K562 (cell line): Measurements from ENCODE around the gene MYH3. TPM values are rescaled to one million over a fixed set of nuclear protein-coding genes. Genes with fewer than 3 reads are reported as not detected.

ENCODE experiments used
- ATAC-seq: fragments of 200-7000 bp; cut with Tn5 transposase; 3 replicates; pipeline ENCODE4 v1.9.1; 2020; ENCODE audit warnings: moderate library complexity
- BruUV-seq: library from RNA; stranded (reverse); fragments of 400-500 nt; replicated peaks from 2 replicates; lab custom pipeline; 2021; lab: Mats Ljungman, UMichigan
- CTCF ChIA-PET: fragments of 300-600 bp; formaldehyde crosslinking; extraction: SDS; loops from one replicate; lab custom pipeline; 2021; ENCODE audit warnings: low intra/inter-chr PET ratio; lab: Yijun Ruan, JAX
- POLR2A ChIA-PET: fragments of 300-600, 350-650 bp; sonication (Branson Sonifier 250); formaldehyde crosslinking; extraction: SDS; loops from one replicate; lab custom pipeline; 2021; ENCODE audit warnings: antibody characterized with exemption, inconsistent platforms; lab: Yijun Ruan, JAX
- DNase-seq, 4 experiments: peaks; one replicate each; pipeline versions ENCODE4 v3.0.0 to v3.0.0-alpha.2; 2011 to 2018; ENCODE audit warnings: low spot score in 3 of 4, mixed read lengths in 3 of 4; ENCODE audit errors: extremely low read depth in 1 of 4
- FAIRE-seq: peaks from 2 replicates; lab custom pipeline; 2011; peaks lifted over from hg19 to GRCh38; lab: Jason Lieb, UNC
- H2AFZ ChIP-seq: 2 replicates; pipeline ENCODE4 v1.6.0; 2011; ENCODE audit warnings: low read depth, low read length, control low read depth, inconsistent platforms
- H3K27ac ChIP-seq: fragments of 200-600 bp; 3 replicates; pipeline ENCODE4 v1.8.0; 2011; ENCODE audit warnings: low read depth, mild to moderate bottlenecking, control low read depth, inconsistent platforms, low read length, moderate library complexity, mixed read lengths; ENCODE audit errors: extremely low read depth
- H3K27me3 ChIP-seq, 2 experiments: fragments of 300-600 bp in 1 of 2; 2 replicates in 1 of 2; 3 replicates in 1 of 2; pipeline versions ENCODE4 v1.6.0 to v1.8.0; 2011; ENCODE audit warnings: inconsistent platforms in 2 of 2, low read length in 2 of 2, mild to moderate bottlenecking in 1 of 2, mixed read lengths in 1 of 2, moderate library complexity in 1 of 2; ENCODE audit not compliant: control insufficient read depth in 2 of 2, insufficient read depth in 2 of 2
- H3K36me3 ChIP-seq: fragments of 300-600 bp; 3 replicates; pipeline ENCODE4 v1.8.0; 2011; ENCODE audit warnings: mild to moderate bottlenecking, low read length, inconsistent platforms; ENCODE audit not compliant: control insufficient read depth, insufficient read depth
- H3K4me1 ChIP-seq, 2 experiments: fragments of 200-600 bp in 1 of 2; replicated peaks in 1 of 2; 2 replicates in 1 of 2; 3 replicates in 1 of 2; pipeline versions ENCODE4 v1.5.1 to v1.8.0; 2011; ENCODE audit warnings: inconsistent platforms in 2 of 2, low read length in 2 of 2, mild to moderate bottlenecking in 1 of 2, mixed read lengths in 1 of 2, moderate library complexity in 1 of 2; ENCODE audit not compliant: control insufficient read depth in 2 of 2, insufficient read depth in 2 of 2
- H3K4me2 ChIP-seq: 2 replicates; pipeline ENCODE4 v1.6.1; 2011; ENCODE audit warnings: low read length, control low read depth, inconsistent platforms, mixed read lengths; ENCODE audit not compliant: insufficient read depth
- H3K4me3 ChIP-seq: fragments of 200-600 bp; sonication (generic), shearing (Covaris generic); 2 replicates; pipeline ENCODE4 v1.5.1; 2016; ENCODE audit warnings: control low read depth, inconsistent platforms
- H3K79me2 ChIP-seq: fragments of 200-600 bp; 3 replicates; pipeline ENCODE4 v1.8.0; 2011; ENCODE audit warnings: low read length, inconsistent platforms; ENCODE audit not compliant: control insufficient read depth, insufficient read depth
- H3K9ac ChIP-seq, 2 experiments: 2 replicates each; pipeline versions ENCODE4 v1.6.0 to v1.6.1; 2011; ENCODE audit warnings: low read depth in 2 of 2, low read length in 2 of 2, control low read depth in 1 of 2, inconsistent platforms in 1 of 2, mild to moderate bottlenecking in 1 of 2, mixed read lengths in 1 of 2; ENCODE audit not compliant: insufficient read depth in 1 of 2
- H3K9me1 ChIP-seq: one replicate; pipeline ENCODE4 v1.6.0; 2011; ENCODE audit warnings: inconsistent platforms, mild to moderate bottlenecking, low read length, moderate library complexity; ENCODE audit not compliant: control insufficient read depth, insufficient read depth
- H3K9me3 ChIP-seq: replicated peaks from 2 replicates; pipeline ENCODE4 v1.5.1; 2011; ENCODE audit warnings: low read depth, low read length, inconsistent platforms; ENCODE audit not compliant: control insufficient read depth, insufficient read depth
- H4K20me1 ChIP-seq: replicated peaks from 2 replicates; pipeline ENCODE4 v1.6.1; 2011; ENCODE audit warnings: low read length, inconsistent platforms, mixed read lengths; ENCODE audit not compliant: control insufficient read depth, insufficient read depth
- DPF2 ChIP-seq: fragments of 450-650 bp; IDR thresholded peaks from 2 replicates; pipeline ENCODE4 v1.6.1; 2016
- GATAD2B ChIP-seq: fragments of 450-650 bp; IDR thresholded peaks from 2 replicates; pipeline ENCODE4 v1.6.1; 2017; ENCODE audit warnings: mild to moderate bottlenecking, borderline replicate concordance
- MEF2A ChIP-seq: IDR thresholded peaks from 2 replicates; pipeline ENCODE4 v1.6.1; 2011; ENCODE audit warnings: low read depth, mild to moderate bottlenecking, low read length, moderate library complexity; ENCODE audit not compliant: control insufficient read depth
- PCBP2 ChIP-seq: fragments of 200-400 bp; formaldehyde crosslinking; IDR thresholded peaks from 2 replicates; pipeline ENCODE4 v1.6.1; 2018; ENCODE audit warnings: low read length, low read depth, mild to moderate bottlenecking, moderate library complexity; ENCODE audit not compliant: poor library complexity, severe bottlenecking
- PHB ChIP-seq: fragments of 250-450 bp; sonication (Bioruptor Pico); IDR thresholded peaks from 2 replicates; pipeline ENCODE4 v1.5.0; 2021
- PHF21A ChIP-seq: fragments of 450-650 bp; IDR thresholded peaks from 2 replicates; pipeline ENCODE4 v1.6.1; 2017; ENCODE audit warnings: low read depth, borderline replicate concordance
- ZBTB5 ChIP-seq: fragments of 450-650 bp; IDR thresholded peaks from 2 replicates; pipeline ENCODE4 v1.6.1; 2017; ENCODE audit warnings: antibody characterized with exemption
- ZNF316 ChIP-seq: fragments of 450-650 bp; IDR thresholded peaks from 2 replicates; pipeline ENCODE4 v1.6.1; 2016
- ZNF75A ChIP-seq: fragments of 450-650 bp; formaldehyde crosslinking; IDR thresholded peaks from 2 replicates; pipeline ENCODE4 v1.4.0; 2020; ENCODE audit warnings: mild to moderate bottlenecking
- WGBS: fragments of 100-300 bp; shearing (Covaris generic); methylation state at CpG from one replicate; pipeline ENCODE4 v1.1.6; 2016; ENCODE audit warnings: low coverage, mixed read lengths; ENCODE audit not compliant: insufficient coverage; ENCODE audit errors: missing lambda C conversion rate; 5-methylcytosine and 5-hydroxymethylcytosine counted together
- in situ Hi-C: fragments of 300-500 bp; cut with MboI; formaldehyde crosslinking; loops from 4 replicates; pipeline ENCODE4 v1.15.0; 2018; ENCODE audit warnings: inconsistent platforms, mixed read lengths
- intact Hi-C: fragments of 100-400 bp; cut with micrococcal nuclease; formaldehyde crosslinking; loops from 2 replicates; pipeline ENCODE4 v1.14.2; 2022
- polyA plus RNA-seq, 8 experiments: library from polyadenylated mRNA; depleted of rRNA in 4 of 8; stranded (reverse) in 5 of 8; unstranded in 3 of 8; fragments of >200 nt; fragmentation: Nextera tagmentation in 2 of 8; fragmentation: Illumina TruSeq in 1 of 8; extraction: Ambion mirVana in 2 of 8; extraction: Trizol in 1 of 8; gene quantifications; 2 replicates each; pipeline versions ENCODE4 v1.2.1 to v1.2.3, GENCODE V29; 2011 to 2014; ENCODE audit warnings: inconsistent platforms in 1 of 8, missing spikeins in 1 of 8
- total RNA-seq, 7 experiments: library from RNA; depleted of rRNA in 6 of 7; stranded (reverse); fragments of >200 nt in 6 of 7; fragmentation: Illumina TruSeq in 2 of 7; extraction: Trizol in 2 of 7; gene quantifications; 2 replicates each; pipeline versions ENCODE4 v1.2.1 to v1.2.3, GENCODE V29; 2011 to 2021; ENCODE audit warnings: low replicate concordance in 1 of 7
- TF ChIP-seq, protein P1 (sequence below): IDR thresholded peaks from 3 replicates; pipeline ENCODE4 v1.6.1; 2011; ENCODE audit warnings: borderline replicate concordance, mild to moderate bottlenecking; ENCODE audit not compliant: insufficient read length, insufficient read depth

MYH3 gene
- total and polyA plus RNA-seq, 9 of the 15 experiments (the other 6 are each of a cell fraction or from before 2014, with no cell fraction given), result 0.24 to 0.75 (median 0.40) TPM; not detected in 1

- Histone ChIP-seq H3K27ac (no peak overlapping the region), H3K9me3 (no peaks in the 10 kb centered on the region), H4K20me1 (no peaks in the 10 kb centered on the region), H3K79me2 (no peaks in the 10 kb centered on the region), H3K4me3 (no peak overlapping the region), H3K4me2 (no peak overlapping the region), H3K36me3 (no peaks in the 10 kb centered on the region), H2AFZ (no peak overlapping the region), H3K9ac (no peak overlapping the region), H3K27me3 (peaks cover 5 to 6% of the 10 kb centered on the region in 2 experiments; a peak in 2 of 5 replicates), H3K4me1 (no peaks in the 10 kb centered on the region), H3K9me1 (no peaks in the 10 kb centered on the region)
- in situ Hi-C loops (no loop called here), intact Hi-C loops (no loop called here)
- ChIA-PET CTCF (no interaction called here), POLR2A (interaction anchor here (0.6 kb wide), 1 partner anchor 9 kb away, joined by 3 read pairs; no protein-coding TSS in a partner anchor)
- DNase-seq (no peak), ATAC-seq (no peak), FAIRE-seq (no peak)
- WGBS, result 7% methylated on average over 3 of the region's 5 CpGs
- TF ChIP-seq, protein P1, sequence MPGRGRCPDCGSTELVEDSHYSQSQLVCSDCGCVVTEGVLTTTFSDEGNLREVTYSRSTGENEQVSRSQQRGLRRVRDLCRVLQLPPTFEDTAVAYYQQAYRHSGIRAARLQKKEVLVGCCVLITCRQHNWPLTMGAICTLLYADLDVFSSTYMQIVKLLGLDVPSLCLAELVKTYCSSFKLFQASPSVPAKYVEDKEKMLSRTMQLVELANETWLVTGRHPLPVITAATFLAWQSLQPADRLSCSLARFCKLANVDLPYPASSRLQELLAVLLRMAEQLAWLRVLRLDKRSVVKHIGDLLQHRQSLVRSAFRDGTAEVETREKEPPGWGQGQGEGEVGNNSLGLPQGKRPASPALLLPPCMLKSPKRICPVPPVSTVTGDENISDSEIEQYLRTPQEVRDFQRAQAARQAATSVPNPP, result no peak
- TF ChIP-seq PHF21A, result no peak
- TF ChIP-seq ZBTB5, result no peak
- no peak for TF ChIP-seq MEF2A
- TF ChIP-seq GATAD2B, result no peak
- TF ChIP-seq ZNF75A (CRISPR knock-in tag), result no peak
- TF ChIP-seq PCBP2, result no peak
- no peak for TF ChIP-seq ZNF316
- TF ChIP-seq DPF2, result no peak
- no peak for TF ChIP-seq PHB (CRISPR knock-in tag)
- no TSS peak for BruUV-seq
These were observed 48.9 kb downstream of the MYH3 start for GRCh38 chr17:10608244-10608643.
